ENCODE data around the gene SLC6A8. TPM values are rescaled to one million over a fixed set of nuclear protein-coding genes. Genes with fewer than 3 reads are reported as not detected.

SLC6A8 gene
- total RNA-seq, 1 donor = 19.5 TPM

GRCh38 chrX:153719238-153719637 is 31.5 kb downstream of the SLC6A8 start:
- no peak for DNase-seq (ENCODE audit: insufficient read length, low spot score, missing footprints)
- Histone ChIP-seq H3K9me3 (ENCODE audit: low read depth, low read length) (no peaks in the 10 kb centered on the region), H3K36me3 (ENCODE audit: insufficient read depth, low read length) (peaks cover 35% of the 10 kb centered on the region), H2AFZ (ENCODE audit: low read length) (no peak overlapping the region), H3K79me2 (ENCODE audit: insufficient read depth, low read length) (peaks cover 42% of the 10 kb centered on the region), H3K4me2 (ENCODE audit: insufficient read depth, low read length) (no peak overlapping the region), H3K4me1 (ENCODE audit: insufficient read depth, low read length) (peaks cover 11% of the 10 kb centered on the region), H3K27ac (ENCODE audit: low read depth, low read length) (no peak overlapping the region), H4K20me1 (ENCODE audit: insufficient read depth, low read length) (peaks cover 17% of the 10 kb centered on the region), H3K4me3 (ENCODE audit: insufficient read depth, low read length) (no peak overlapping the region), H3K27me3 (ENCODE audit: insufficient read depth, low read length) (no peaks in the 10 kb centered on the region)
- TF ChIP-seq CTCF (IDR thresholded peaks at IDR 0.05; ENCODE audit: extremely low read depth, low read depth, low read length) = no peak

GRCh38 chrX:153719701-153720100 is 32.0 kb downstream of the SLC6A8 start:
- Histone ChIP-seq H3K27ac (ENCODE audit: low read depth, low read length) (no peak overlapping the region), H3K79me2 (ENCODE audit: insufficient read depth, low read length) (peaks cover 42% of the 10 kb centered on the region), H2AFZ (ENCODE audit: low read length) (no peak overlapping the region), H3K4me1 (ENCODE audit: insufficient read depth, low read length) (peaks cover 11% of the 10 kb centered on the region), H3K36me3 (ENCODE audit: insufficient read depth, low read length) (peaks cover 30% of the 10 kb centered on the region), H3K27me3 (ENCODE audit: insufficient read depth, low read length) (no peaks in the 10 kb centered on the region), H3K4me3 (ENCODE audit: insufficient read depth, low read length) (no peak overlapping the region), H3K4me2 (ENCODE audit: insufficient read depth, low read length) (no peak overlapping the region), H3K9me3 (ENCODE audit: low read depth, low read length) (no peaks in the 10 kb centered on the region), H4K20me1 (ENCODE audit: insufficient read depth, low read length) (peaks cover 16% of the 10 kb centered on the region)
- no peak for TF ChIP-seq CTCF (IDR thresholded peaks at IDR 0.05; ENCODE audit: extremely low read depth, low read depth, low read length)
- no peak for DNase-seq (ENCODE audit: insufficient read length, low spot score, missing footprints)

- no peaks in the 10 kb centered on the region for H3K27me3 ChIP-seq (ENCODE audit: insufficient read depth, low read length)
- peaks cover 27% of the 10 kb centered on the region for H3K4me1 ChIP-seq (ENCODE audit: insufficient read depth, low read length)
- peak overlapping the region; percentile 75 for H3K4me3 ChIP-seq (ENCODE audit: insufficient read depth, low read length)
- H3K79me2 ChIP-seq (ENCODE audit: insufficient read depth, low read length) = peaks cover 41% of the 10 kb centered on the region
- peak overlapping the region; percentile 83 for H3K4me2 ChIP-seq (ENCODE audit: insufficient read depth, low read length)
- H3K36me3 ChIP-seq (ENCODE audit: insufficient read depth, low read length) = peaks cover 20% of the 10 kb centered on the region
- no peak for TF ChIP-seq CTCF (IDR thresholded peaks at IDR 0.05; ENCODE audit: extremely low read depth, low read depth, low read length)
- no peaks in the 10 kb centered on the region for H3K9me3 ChIP-seq (ENCODE audit: low read depth, low read length)
- no peak overlapping the region for H2AFZ ChIP-seq (ENCODE audit: low read length)
- H3K27ac ChIP-seq (ENCODE audit: low read depth, low read length) = peak overlapping the region; percentile 65
- H4K20me1 ChIP-seq (ENCODE audit: insufficient read depth, low read length) = peaks cover 12% of the 10 kb centered on the region
- peak; percentile 85 for DNase-seq (ENCODE audit: insufficient read length, low spot score, missing footprints)
These were observed 35.1 kb downstream of the SLC6A8 start for GRCh38 chrX:153722704-153723350.

GRCh38 chrX:153723351-153724251 is 35.9 kb downstream of the SLC6A8 start:
- peaks cover 27% of the 10 kb centered on the region for H3K4me1 ChIP-seq (ENCODE audit: insufficient read depth, low read length)
- no peaks in the 10 kb centered on the region for H3K9me3 ChIP-seq (ENCODE audit: low read depth, low read length)
- peak overlapping the region; percentile 75 for H3K4me3 ChIP-seq (ENCODE audit: insufficient read depth, low read length)
- peaks cover 19% of the 10 kb centered on the region for H3K36me3 ChIP-seq (ENCODE audit: insufficient read depth, low read length)
- peak; percentile 80 for DNase-seq (ENCODE audit: insufficient read length, low spot score, missing footprints)
- peak overlapping the region; percentile 83 for H3K4me2 ChIP-seq (ENCODE audit: insufficient read depth, low read length)
- H2AFZ ChIP-seq (ENCODE audit: low read length) = peak overlapping the region; percentile 22
- H3K27me3 ChIP-seq (ENCODE audit: insufficient read depth, low read length) = no peaks in the 10 kb centered on the region
- peaks cover 11% of the 10 kb centered on the region for H4K20me1 ChIP-seq (ENCODE audit: insufficient read depth, low read length)
- peak overlapping the region; percentile 65 for H3K27ac ChIP-seq (ENCODE audit: low read depth, low read length)
- peak; percentile 26 for TF ChIP-seq CTCF (IDR thresholded peaks at IDR 0.05; ENCODE audit: extremely low read depth, low read depth, low read length)
- peaks cover 47% of the 10 kb centered on the region for H3K79me2 ChIP-seq (ENCODE audit: insufficient read depth, low read length)

Data from osteoblast (primary cell).